Activated CD4-positive, alpha-beta T cell treated with anti-CD3 and anti-CD28 coated beads for 1 hour (primary cell): ENCODE data around the gene KLHL35.
"Not testable (repeated sequence)": the region's sequence is repeated elsewhere in the genome, so short reads cannot be mapped to it uniquely, and the experiment has no call there.

Experiments
- DNase-seq: peaks from one replicate; pipeline ENCODE4 v3.0.0-alpha.2; 2020

The KLHL35 gene

GRCh38 chr11:75422248-75423231 is 10.5 kb downstream of the KLHL35 start:
- DNase-seq: no peak

DNA sequence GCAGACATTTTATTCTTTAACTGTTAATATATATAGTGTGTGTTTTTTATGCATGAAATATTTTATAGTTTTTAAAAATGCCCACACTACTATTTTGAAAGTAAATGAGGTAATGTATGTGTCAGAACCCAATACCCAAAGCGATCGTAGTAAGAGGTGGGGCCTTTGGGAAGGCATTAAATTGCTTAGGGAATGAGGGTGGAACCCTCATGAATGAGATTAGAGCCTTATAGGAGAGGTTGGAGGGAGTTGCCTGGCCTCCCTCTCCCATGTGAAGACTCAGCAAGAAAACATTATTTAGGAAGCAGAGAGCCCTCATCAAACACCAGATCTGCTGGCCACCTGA is 11.1 kb downstream of the KLHL35 start:
- DNase-seq: no peak

DNA sequence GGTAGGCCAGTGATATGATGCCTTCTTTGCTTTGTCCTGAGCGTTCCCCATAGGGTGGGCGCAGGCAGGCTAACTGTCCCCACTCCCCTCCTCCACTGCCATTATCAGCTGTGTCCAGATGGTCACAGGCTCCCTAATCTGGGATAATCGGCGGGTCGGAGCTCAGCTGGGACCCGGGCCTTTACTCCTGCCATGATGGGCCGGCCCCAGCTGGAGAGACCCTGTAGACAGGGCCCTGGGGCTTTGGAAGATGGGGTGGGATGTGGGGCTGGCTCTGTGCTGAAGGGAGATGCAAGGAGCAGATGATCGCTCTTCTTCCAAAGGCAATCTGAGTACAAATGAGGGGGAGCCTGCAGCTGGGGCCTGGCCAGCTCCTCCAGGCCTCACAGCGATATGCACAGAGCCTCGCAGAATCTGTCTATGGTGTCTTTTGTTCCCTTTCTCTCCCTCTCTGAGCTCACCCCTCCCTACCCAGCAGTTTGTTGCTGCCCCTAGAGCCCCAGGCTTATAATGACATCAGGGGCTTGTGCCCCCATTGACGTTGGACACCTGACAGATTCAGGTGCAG is 11.9 kb downstream of the KLHL35 start:
- no peak for DNase-seq

- no peak for DNase-seq
Observed at GRCh38 chr11:75420224-75421034, 12.6 kb downstream of the KLHL35 start.

DNA sequence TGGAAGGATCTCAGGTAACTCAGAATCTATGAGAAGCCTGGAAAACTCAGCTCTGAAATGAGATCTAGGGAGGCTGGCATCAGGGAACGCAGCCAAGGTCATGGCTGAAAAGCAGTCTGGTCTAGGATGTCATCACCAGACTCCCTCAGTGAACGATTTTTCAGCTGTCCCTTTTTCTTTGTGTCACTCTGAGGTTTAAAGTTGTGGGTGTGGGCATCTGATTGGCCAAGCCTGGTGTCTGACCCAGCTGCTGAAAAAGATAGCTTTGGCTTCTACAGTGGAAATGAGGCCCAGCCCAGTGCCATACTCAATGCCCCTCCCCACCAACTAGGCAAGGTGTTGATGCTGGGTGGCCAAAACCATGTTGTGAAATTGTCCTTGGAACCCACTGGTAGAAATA is 19.1 kb downstream of the KLHL35 start:
- DNase-seq: no peak

DNA sequence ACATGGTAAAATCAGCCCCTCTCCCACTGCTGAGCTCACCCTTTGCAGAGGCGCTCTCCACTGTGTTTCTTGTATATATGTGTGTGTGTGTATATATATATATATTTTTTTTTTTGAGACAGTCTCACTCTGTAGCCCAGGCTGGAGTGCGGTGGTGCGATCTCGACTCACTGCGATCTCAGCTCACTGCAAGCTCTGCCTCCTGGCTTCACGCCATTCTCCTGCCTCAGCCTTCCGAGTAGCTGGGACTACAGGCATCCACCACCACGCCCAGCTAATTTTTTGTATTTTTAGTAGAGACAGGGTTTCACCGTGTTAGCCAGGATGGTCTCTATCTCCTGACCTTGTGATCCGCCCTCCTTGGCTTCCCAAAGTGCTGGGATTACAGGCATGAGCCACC is 19.9 kb downstream of the KLHL35 start:
- not testable (repeated sequence) for DNase-seq

- not testable (repeated sequence) for DNase-seq
Observed at GRCh38 chr11:75409971-75410370, 23.0 kb downstream of the KLHL35 start.

DNA sequence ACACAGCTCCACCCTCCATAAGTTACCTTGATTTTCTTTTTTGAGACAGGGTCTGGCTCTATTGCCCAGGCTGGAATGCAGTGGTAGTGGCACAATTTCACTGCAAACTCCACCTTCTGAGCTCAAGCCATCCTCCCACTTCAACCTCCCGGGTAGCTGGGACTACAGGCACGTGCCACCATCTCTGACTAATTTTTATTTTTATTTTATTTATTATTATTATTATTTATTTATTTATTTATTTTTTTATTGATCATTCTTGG is 24.1 kb downstream of the KLHL35 start:
- no peak for DNase-seq

DNA sequence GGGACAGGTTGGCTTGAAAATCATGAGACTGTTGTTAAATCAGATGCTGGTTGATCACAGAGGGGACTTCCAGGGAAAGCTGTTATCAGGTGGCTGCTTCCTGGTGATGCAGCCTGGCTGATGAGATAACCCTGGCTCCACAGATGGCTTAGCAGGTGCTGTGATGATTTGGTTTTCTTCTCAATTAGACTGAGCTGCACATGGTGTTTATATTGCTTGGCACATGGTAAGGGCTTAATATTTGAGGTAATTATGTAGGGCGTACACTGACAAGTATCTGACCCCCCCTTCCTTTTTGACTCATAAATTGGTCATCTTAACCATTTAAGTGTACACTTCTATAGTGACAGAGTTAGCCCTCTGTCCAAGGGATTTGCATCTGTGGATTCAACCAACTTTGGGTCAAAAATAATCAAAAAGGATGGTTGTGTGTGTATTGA is 26.6 kb downstream of the KLHL35 start:
- DNase-seq: no peak

DNA sequence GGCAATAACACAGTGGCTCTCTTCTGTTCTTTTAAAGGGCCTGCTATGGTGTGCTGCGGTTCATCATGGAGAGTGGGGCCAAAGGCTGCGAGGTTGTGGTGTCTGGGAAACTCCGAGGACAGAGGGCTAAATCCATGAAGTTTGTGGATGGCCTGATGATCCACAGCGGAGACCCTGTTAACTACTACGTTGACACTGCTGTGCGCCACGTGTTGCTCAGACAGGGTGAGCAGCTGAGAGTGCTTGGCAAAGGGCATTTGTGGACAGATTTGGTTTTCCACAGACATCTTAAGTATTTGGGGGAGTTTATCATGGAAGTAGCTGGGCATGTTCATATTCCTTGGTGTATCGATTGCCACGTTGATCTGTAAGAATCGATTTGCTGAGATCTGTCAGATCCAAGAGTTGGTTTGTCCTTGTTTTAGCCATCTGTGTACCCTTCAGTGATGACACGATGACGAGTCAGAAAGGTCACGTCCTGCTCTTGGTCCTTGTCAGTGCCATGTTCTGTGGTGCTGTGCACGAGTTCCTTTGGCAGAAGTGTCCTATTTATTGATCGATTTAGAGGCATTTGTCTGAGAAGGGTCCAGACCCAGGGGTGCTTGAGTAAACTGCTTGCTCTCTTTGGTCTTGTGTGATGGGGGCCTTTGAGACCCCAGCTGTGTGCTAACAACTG is 28.9 kb downstream of the KLHL35 start:
- DNase-seq: no peak

GRCh38 chr11:75403037-75403436 is 30.0 kb downstream of the KLHL35 start:
- DNase-seq: no peak

DNA sequence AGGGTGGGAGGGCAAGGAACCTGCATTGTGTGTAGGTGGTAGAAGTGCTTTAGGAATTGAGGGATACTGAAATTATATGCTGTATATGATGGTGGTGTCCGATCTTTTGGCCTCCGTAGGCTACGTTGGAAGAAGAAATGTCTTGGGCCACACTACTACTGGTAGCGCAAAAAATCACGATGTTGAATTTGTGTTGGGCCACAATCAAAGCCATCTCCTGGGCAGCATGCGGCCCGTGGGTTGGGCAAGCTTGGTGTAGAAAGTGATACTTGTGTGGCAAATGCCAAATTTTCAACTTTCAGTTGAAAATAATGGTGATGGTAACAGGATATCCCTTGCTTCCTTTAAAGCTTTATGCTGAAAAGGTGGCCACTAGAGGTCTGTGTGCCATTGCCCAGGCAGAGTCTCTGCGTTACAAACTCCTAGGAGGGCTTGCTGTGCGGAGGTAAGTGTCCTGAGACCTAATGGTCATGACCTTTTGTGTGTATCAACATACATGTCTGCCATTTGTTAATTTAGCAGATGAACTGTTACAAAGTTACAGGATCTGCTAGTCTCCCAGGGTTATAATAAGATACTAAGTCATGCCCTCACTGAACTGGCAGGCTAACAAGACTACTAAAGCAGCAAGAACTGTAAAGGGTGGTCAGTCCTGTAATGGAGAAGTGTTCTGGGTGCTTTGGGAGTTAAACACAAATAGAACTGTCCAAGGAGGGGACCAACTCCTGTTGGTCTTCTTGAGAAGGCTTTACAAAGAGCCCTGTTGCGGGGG is 30.8 kb downstream of the KLHL35 start:
- no peak for DNase-seq

- DNase-seq: no peak
Observed at GRCh38 chr11:75400146-75400865, 32.7 kb downstream of the KLHL35 start.

DNA sequence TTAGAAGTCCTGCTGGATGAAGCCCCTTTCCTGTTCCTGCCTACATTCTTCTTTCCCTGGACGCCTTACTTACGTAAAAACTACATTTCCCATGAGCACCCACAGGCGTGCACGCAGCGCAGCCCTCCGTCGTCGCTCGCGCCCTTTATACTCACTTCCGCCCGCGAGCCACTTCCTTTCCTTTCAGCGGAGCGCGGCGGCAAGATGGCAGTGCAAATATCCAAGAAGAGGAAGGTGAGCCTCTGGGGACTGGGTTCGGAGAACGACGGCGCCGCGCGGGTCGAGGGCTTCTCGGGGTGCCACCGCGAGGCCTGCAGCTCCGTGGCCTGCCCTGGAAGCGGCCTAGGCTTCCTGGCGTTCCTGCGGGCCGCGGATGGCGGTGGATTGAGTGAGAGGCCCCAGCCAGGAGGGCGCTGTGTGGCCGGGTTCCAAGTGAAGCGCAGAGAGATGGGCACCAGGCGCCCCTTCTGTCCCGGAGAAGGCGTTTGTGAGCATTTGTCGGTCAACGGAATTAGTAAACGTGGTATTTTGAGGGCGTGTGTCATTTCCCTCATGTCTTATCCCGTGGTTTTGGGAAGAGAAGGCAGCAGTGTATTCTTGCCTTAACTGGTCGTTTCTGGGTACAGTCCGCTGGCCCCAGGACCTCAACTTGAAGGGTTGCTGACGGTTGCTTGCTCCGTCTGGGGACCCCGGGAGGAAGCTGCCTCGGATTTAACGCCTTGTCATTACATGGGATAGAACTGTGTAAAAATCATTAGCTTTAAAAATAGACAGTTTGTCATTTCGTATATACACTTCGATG is 33.5 kb downstream of the KLHL35 start, which contains the start of gene RPS3:
Gene RPS3 (plus strand): TSS at position 175 of the 802 bp plus-strand sequence. CDS start 30 bp downstream, at position 205.
- DNase-seq: peak; percentile 81

DNA sequence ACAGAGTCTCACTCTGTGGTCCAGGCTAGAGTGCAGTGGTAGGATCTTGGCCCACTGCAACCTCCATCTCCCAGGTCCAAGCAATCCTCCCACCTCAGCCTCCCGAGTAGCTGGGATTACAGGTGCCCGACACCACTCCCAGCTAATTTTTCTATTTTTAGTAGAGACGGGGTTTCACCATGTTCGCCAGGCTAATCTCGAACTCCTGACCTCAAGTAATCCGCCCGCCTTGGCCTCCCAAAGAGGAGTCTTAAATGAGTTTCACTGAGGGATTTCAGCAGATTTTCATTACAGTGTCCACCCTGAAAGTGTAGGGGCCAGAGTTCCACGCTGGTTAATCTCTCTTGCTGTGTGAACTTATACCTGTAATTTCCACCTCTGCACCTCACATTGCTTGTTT is 34.1 kb downstream of the KLHL35 start:
- DNase-seq: no peak

- DNase-seq: no peak
Observed at GRCh38 chr11:75394085-75394840, 38.7 kb downstream of the KLHL35 start.

- DNase-seq: no peak
Observed at GRCh38 chr11:75389925-75390324, 43.1 kb downstream of the KLHL35 start.

GRCh38 chr11:75389276-75389605 is 43.8 kb downstream of the KLHL35 start:
- DNase-seq: no peak

- DNase-seq: peak; percentile 47
Observed at GRCh38 chr11:75388386-75389275, 44.4 kb downstream of the KLHL35 start.
